ENCODE results near the gene PLA2G2F. TPM values are rescaled to one million over a fixed set of nuclear protein-coding genes. Genes with fewer than 3 reads are reported as not detected.

The PLA2G2F gene
- total RNA-seq, 1 experiment from 2014 or later = 0.20 TPM

DNA sequence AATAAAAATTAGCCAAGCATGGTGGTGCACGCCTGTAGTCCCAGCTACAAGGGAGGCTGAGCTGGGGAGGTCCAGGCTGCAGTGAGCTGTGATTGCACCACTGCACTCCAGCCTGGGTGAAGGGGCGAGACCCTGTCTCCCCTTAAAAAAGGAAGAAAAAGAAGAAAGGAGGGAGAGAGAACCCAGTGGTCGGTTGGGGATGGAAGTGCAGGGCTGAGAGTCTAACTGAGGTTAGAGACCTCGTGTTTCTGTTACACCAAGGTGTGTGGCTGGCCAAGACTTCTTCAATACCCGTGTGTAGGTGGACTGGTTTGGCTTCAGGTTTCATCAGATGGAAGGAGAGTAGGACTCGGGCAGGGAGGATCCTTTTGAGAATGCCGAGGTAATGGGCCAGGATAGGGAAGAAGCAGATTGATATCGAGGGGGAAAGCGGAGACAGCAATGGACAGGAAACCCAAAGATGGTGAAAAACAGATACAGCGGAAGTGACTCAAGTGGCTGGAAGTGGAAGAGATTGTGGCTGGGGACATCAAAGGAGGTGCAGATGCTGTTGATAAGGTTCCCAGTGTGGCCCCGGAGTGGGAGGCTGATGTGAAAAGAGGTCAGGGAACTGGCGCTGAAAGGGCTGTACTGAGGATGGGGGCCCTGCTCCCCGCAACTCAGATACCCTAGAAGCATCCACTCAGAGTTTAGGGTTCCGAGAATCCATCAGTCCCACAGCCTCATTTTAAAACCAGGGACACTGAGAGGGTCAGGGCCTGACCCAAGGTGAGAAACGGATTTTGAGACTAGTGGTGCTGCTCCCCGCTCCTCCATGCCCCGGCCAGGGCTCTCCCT lies 46.1 kb downstream of the PLA2G2F start:
- BruUV-seq (replicated peaks) = TSS peak; percentile 49
- Histone ChIP-seq H3K27ac (peak overlapping the region; percentile 65), H3K27me3 (ENCODE audit: insufficient read depth, low read depth) (no peaks in the 10 kb centered on the region), H2AFZ (no peak overlapping the region; the same call in 1 of the 2 replicates), H3K9me2 (ENCODE audit: insufficient read depth) (no peaks in the 10 kb centered on the region), H4K20me1 (ENCODE audit: insufficient read depth) (no peaks in the 10 kb centered on the region), H3K4me1 (replicated peaks; ENCODE audit: insufficient read depth) (peaks cover 63% of the 10 kb centered on the region), H3K4me3 (peak overlapping the region; percentile 74; the same call in 1 of the 2 replicates), H3F3A (ENCODE audit: insufficient read depth, low read depth) (peaks cover 20% of the 10 kb centered on the region; the same call in 1 of the 2 replicates), H3K4me2 (peak overlapping the region; percentile 66), H3K9me3 (ENCODE audit: insufficient read depth, low read depth) (no peaks in the 10 kb centered on the region), H3K36me3 (ENCODE audit: low read depth) (no peaks in the 10 kb centered on the region; the same call in 1 of the 2 replicates), H3K79me2 (ENCODE audit: low read depth) (peaks cover 28% of the 10 kb centered on the region)
- no peak for TF ChIP-seq EZH2 (IDR thresholded peaks at IDR 0.05; ENCODE audit: low read depth)
- TF ChIP-seq, protein P1, sequence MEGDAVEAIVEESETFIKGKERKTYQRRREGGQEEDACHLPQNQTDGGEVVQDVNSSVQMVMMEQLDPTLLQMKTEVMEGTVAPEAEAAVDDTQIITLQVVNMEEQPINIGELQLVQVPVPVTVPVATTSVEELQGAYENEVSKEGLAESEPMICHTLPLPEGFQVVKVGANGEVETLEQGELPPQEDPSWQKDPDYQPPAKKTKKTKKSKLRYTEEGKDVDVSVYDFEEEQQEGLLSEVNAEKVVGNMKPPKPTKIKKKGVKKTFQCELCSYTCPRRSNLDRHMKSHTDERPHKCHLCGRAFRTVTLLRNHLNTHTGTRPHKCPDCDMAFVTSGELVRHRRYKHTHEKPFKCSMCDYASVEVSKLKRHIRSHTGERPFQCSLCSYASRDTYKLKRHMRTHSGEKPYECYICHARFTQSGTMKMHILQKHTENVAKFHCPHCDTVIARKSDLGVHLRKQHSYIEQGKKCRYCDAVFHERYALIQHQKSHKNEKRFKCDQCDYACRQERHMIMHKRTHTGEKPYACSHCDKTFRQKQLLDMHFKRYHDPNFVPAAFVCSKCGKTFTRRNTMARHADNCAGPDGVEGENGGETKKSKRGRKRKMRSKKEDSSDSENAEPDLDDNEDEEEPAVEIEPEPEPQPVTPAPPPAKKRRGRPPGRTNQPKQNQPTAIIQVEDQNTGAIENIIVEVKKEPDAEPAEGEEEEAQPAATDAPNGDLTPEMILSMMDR (conservative IDR thresholded peaks at IDR 0.05) = no peak
- CTCF ChIA-PET = no interaction called here
- POLR2A ChIA-PET (ENCODE audit: unreplicated experiment) = no interaction called here
- no peak for DNase-seq
- intact Hi-C loops (cut with micrococcal nuclease; ENCODE audit: unreplicated experiment) = no loop called here

DNA sequence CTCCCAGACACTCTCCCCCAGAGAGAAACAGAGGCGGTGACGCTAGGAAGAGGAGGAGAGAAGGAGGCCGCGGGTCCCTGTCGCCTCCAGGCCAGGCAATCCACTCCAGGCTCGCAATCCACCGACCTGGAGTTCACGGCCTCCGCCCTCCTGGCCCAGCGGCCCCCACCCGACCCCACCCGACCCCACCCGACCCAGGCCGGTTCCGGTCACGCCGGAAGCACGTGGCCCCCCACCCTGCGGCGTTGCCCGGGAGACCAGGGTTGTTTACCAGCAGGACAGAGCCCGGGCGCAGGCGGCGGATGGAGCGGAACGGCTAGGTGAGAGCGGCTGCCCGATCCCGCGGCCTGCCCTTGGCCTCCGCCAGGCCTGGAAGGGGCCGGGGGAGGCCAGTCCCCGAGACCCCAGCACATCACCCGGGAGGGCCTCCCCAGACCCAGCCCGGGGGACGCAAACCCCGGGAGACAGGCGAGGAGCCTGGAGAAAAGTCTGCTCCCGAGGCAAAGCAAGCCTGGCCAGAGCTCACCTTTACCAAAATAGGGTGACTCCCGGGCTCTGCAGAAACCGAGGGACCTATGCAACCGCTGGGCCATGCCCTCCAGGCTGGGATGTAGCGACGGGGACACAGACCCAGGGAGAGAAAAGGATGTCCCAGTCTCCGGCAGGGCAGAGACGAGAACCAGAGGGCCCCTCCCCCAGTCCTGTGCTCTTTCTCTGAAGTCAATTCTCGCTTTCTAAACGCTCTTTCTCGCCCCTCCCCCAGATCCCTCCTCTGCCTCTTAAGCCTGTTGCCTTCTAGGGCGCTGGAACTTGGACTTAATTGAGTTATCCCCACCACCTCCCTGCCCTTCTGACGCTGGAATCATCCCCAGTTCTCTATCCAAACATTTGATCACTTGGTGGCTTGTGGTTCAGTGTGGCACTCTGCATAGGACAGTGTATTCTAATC lies 47.0 kb downstream of the PLA2G2F start, which contains the start of the genes PLA2G2C and UBXN10:
Gene PLA2G2C, minus strand, starts transcription at position 685 of the 949 bp plus-strand sequence. CDS start 9,155 bp downstream, outside the sequence.
Gene UBXN10, plus strand, starts transcription at position 263 of the 949 bp plus-strand sequence. CDS start 4,466 bp downstream, outside the sequence.
- Histone ChIP-seq H3K9me3 (ENCODE audit: insufficient read depth, low read depth) (no peaks in the 10 kb centered on the region), H3K27ac (peak within 1 kb of the TSS; percentile 65), H3K79me2 (ENCODE audit: low read depth) (peaks cover 28% of the 10 kb centered on the region), H3K4me2 (peak within 1 kb of the TSS; percentile 94), H3K9me2 (ENCODE audit: insufficient read depth) (no peaks in the 10 kb centered on the region), H2AFZ (peak within 1 kb of the TSS; percentile 77), H3K36me3 (ENCODE audit: low read depth) (peaks cover 6% of the 10 kb centered on the region; the same call in 1 of the 2 replicates), H3K4me1 (replicated peaks; ENCODE audit: insufficient read depth) (peaks cover 54% of the 10 kb centered on the region), H3K4me3 (peak within 1 kb of the TSS; percentile 74), H4K20me1 (ENCODE audit: insufficient read depth) (no peaks in the 10 kb centered on the region), H3K27me3 (ENCODE audit: insufficient read depth, low read depth) (no peaks in the 10 kb centered on the region), H3F3A (ENCODE audit: insufficient read depth, low read depth) (peaks cover 20% of the 10 kb centered on the region; the same call in 1 of the 2 replicates)
- TF ChIP-seq, protein P1 (conservative IDR thresholded peaks at IDR 0.05) = no peak
- no peak for TF ChIP-seq EZH2 (IDR thresholded peaks at IDR 0.05; ENCODE audit: low read depth)
- CTCF ChIA-PET = interaction anchor here (0.8 to 1.0 kb wide), 2 partner anchors 9 to 19 kb away, joined by 3 read pairs; no protein-coding TSS in a partner anchor
- peak; percentile 53 to 80 for DNase-seq
- intact Hi-C loops (cut with micrococcal nuclease; ENCODE audit: unreplicated experiment) = loop anchor here (2.0 kb wide), 1 partner anchor 33 kb away; no protein-coding TSS in a partner anchor
- POLR2A ChIA-PET (ENCODE audit: unreplicated experiment) = interaction anchor here (0.5 kb wide), 1 partner anchor 15 kb away, joined by 6 read pairs; no protein-coding TSS in a partner anchor
- BruUV-seq (replicated peaks) = no TSS peak

Data from PC-9 (cell line).